ENCODE measurements around the gene CEP162.
"Not testable (repeated sequence)": the region's sequence is repeated elsewhere in the genome, so short reads cannot be mapped to it uniquely, and the experiment has no call there.

Gene CEP162

GRCh38 chr6:84133385-84133784, 94.1 kb downstream of the CEP162 start:
- not testable (repeated sequence) for H3K9me3 ChIP-seq (ENCODE audit: control insufficient read depth, low read length); H3K4me1 ChIP-seq (ENCODE audit: control insufficient read depth, insufficient read depth, low read length); H3K4me3 ChIP-seq (ENCODE audit: insufficient read depth, low read depth, low read length); H3K27ac ChIP-seq (ENCODE audit: insufficient read depth, low read depth, low read length, poor library complexity, severe bottlenecking); H3K27me3 ChIP-seq (ENCODE audit: control insufficient read depth, insufficient read depth, low read length, poor library complexity, severe bottlenecking)
- 95 to 96% methylated on average over 9 of the region's 9 CpGs for WGBS, 2 experiments
- H3K36me3 ChIP-seq (ENCODE audit: control insufficient read depth, insufficient read depth, low read length), result peaks cover 11% of the 10 kb centered on the region

- H3K27me3 ChIP-seq (ENCODE audit: control insufficient read depth, insufficient read depth, low read length, poor library complexity, severe bottlenecking), result not testable (repeated sequence)
- 90 to 97% methylated on average over 1 of the region's 1 CpG for WGBS, 2 experiments
Observed at GRCh38 chr6:84129588-84129987, 97.9 kb downstream of the CEP162 start.

DNA sequence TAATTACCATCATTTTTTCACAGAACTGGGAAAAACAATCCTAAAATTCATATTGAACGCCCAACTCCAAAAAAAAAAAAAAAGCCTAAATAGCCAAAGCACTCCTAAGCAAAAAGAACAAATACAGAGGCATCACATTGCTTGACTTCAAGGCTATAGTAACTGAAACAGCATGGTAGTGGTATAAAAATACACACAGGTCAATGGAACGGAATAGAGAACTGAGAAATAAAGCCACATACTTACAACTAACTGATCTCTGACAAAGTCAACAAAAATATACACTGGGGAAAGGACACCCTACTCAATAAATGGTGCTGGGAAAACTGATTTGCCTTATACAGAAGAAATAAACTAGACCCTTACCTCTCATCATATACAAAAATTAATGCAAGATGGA, 104.3 kb downstream of the CEP162 start:
- no peaks in the 10 kb centered on the region for H3K36me3 ChIP-seq (ENCODE audit: control insufficient read depth, insufficient read depth, low read length)
- no peaks in the 10 kb centered on the region for H3K4me1 ChIP-seq (ENCODE audit: control insufficient read depth, insufficient read depth, low read length)
- H3K27me3 ChIP-seq (ENCODE audit: control insufficient read depth, insufficient read depth, low read length, poor library complexity, severe bottlenecking), result no peaks in the 10 kb centered on the region
- H3K4me3 ChIP-seq (ENCODE audit: insufficient read depth, low read depth, low read length), result no peak overlapping the region
- no peak overlapping the region for H3K27ac ChIP-seq (ENCODE audit: insufficient read depth, low read depth, low read length, poor library complexity, severe bottlenecking)
- no peaks in the 10 kb centered on the region for H3K9me3 ChIP-seq (ENCODE audit: control insufficient read depth, low read length)
- WGBS, 2 experiments, result 80 to 97% methylated on average over 2 of the region's 2 CpGs

More at GRCh38 chr6:84129588-84129987, 97.9 kb downstream of the CEP162 start:
- not testable (repeated sequence) for H3K36me3 ChIP-seq (ENCODE audit: control insufficient read depth, insufficient read depth, low read length); H3K27ac ChIP-seq (ENCODE audit: insufficient read depth, low read depth, low read length, poor library complexity, severe bottlenecking); H3K4me3 ChIP-seq (ENCODE audit: insufficient read depth, low read depth, low read length); H3K9me3 ChIP-seq (ENCODE audit: control insufficient read depth, low read length); H3K4me1 ChIP-seq (ENCODE audit: control insufficient read depth, insufficient read depth, low read length)

- Histone ChIP-seq H3K4me1 (ENCODE audit: control insufficient read depth, insufficient read depth, low read length) (no peaks in the 10 kb centered on the region), H3K4me3 (ENCODE audit: insufficient read depth, low read depth, low read length) (no peak overlapping the region), H3K27me3 (ENCODE audit: control insufficient read depth, insufficient read depth, low read length, poor library complexity, severe bottlenecking) (no peaks in the 10 kb centered on the region), H3K27ac (ENCODE audit: insufficient read depth, low read depth, low read length, poor library complexity, severe bottlenecking) (no peak overlapping the region), H3K36me3 (ENCODE audit: control insufficient read depth, insufficient read depth, low read length) (no peaks in the 10 kb centered on the region), H3K9me3 (ENCODE audit: control insufficient read depth, low read length) (no peaks in the 10 kb centered on the region)
Observed at GRCh38 chr6:84119277-84119676, 108.2 kb downstream of the CEP162 start.

DNA sequence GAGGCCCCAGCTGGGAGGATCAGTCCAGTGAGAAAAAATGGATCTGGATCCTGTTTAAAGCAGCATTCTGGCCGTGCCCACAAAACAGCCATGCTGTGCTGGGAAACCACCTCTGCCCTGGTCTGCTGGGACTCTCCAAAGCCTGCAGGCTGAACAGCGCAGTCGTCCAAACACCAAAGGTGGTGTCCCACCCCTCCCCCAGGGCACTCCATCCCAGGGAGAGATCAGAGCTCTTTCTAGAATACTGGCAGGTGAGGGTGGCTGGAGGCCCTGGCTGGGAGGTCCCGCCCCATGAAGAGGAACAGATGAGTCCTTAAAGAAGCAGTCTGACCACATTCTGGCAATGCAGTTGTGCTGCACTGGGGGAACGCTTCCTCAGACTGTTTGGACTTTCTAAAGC, 109.3 kb downstream of the CEP162 start:
- Histone ChIP-seq H3K27me3 (ENCODE audit: control insufficient read depth, insufficient read depth, low read length, poor library complexity, severe bottlenecking) (no peaks in the 10 kb centered on the region), H3K4me1 (ENCODE audit: control insufficient read depth, insufficient read depth, low read length) (no peaks in the 10 kb centered on the region), H3K4me3 (ENCODE audit: insufficient read depth, low read depth, low read length) (no peak overlapping the region), H3K36me3 (ENCODE audit: control insufficient read depth, insufficient read depth, low read length) (no peaks in the 10 kb centered on the region), H3K27ac (ENCODE audit: insufficient read depth, low read depth, low read length, poor library complexity, severe bottlenecking) (no peak overlapping the region), H3K9me3 (ENCODE audit: control insufficient read depth, low read length) (no peaks in the 10 kb centered on the region)
- 90 to 93% methylated on average over 5 of the region's 5 CpGs for WGBS, 2 experiments

DNA sequence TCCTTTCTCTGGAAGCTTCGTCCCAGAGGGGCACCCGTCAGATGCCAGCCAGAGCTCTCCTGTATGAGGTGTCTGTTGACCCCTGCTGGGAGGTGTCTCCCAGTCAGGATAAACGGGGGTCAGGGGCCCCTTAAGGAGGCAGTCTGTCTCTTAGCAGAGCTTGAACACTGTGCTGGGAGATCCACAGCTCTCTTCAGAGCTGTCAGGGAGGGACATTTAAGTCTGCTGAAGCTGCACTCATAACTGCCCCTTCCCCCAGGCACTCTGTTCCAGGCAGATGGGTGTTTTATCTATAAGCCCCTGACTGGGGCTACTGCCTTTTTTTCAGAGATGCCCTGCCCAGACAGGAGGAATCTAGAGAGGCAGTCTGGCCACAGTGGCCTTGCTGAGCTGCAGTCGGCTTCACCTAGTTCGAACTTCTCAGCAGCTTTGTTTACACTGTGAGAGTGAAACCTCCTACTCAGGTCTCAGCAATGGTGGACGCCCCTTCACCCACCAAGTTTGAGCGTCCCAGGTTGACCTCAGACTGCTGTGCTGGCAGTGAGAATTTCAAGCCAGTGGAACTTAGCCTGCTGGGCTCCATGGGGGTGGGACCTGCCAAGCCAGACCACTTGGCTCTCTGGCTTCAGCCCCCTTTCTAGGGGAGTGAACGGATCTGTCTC, 112.4 kb downstream of the CEP162 start:
- not testable (repeated sequence) for H3K9me3 ChIP-seq (ENCODE audit: control insufficient read depth, low read length); H3K4me3 ChIP-seq (ENCODE audit: insufficient read depth, low read depth, low read length); H3K36me3 ChIP-seq (ENCODE audit: control insufficient read depth, insufficient read depth, low read length); H3K27me3 ChIP-seq (ENCODE audit: control insufficient read depth, insufficient read depth, low read length, poor library complexity, severe bottlenecking); H3K4me1 ChIP-seq (ENCODE audit: control insufficient read depth, insufficient read depth, low read length); H3K27ac ChIP-seq (ENCODE audit: insufficient read depth, low read depth, low read length, poor library complexity, severe bottlenecking)
- whole genome bisulfite sequencing, 2 experiments, result 90 to 93% methylated on average over 8 of the region's 8 CpGs

- WGBS, 2 experiments, result 100% methylated on average over 1 of the region's 1 CpG; no CpG with 5 or more reads in 1 of the 2 experiments
- not testable (repeated sequence) for H3K4me3 ChIP-seq (ENCODE audit: insufficient read depth, low read depth, low read length); H3K4me1 ChIP-seq (ENCODE audit: control insufficient read depth, insufficient read depth, low read length); H3K36me3 ChIP-seq (ENCODE audit: control insufficient read depth, insufficient read depth, low read length); H3K27ac ChIP-seq (ENCODE audit: insufficient read depth, low read depth, low read length, poor library complexity, severe bottlenecking); H3K27me3 ChIP-seq (ENCODE audit: control insufficient read depth, insufficient read depth, low read length, poor library complexity, severe bottlenecking); H3K9me3 ChIP-seq (ENCODE audit: control insufficient read depth, low read length)
Observed at GRCh38 chr6:84111351-84111750, 116.1 kb downstream of the CEP162 start.

DNA sequence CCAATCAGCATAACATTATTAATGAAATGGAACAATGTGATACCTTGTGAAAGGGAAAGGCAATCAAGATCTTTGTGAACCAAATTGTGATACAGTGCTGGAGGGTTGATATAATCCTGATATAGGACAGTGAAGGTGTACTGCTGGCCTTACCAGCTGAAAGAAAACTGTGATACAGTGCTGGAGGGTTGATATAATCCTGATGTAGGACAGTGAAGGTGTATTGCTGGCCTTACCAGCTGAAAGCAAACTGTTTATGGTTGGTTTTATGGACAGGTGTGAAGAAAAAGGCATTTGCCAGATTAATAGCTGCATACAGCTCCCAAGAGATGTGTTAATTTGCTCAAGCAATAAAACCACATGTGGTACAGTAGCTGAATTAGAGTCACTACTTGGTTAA, 119.9 kb downstream of the CEP162 start:
- Histone ChIP-seq H3K4me1 (ENCODE audit: control insufficient read depth, insufficient read depth, low read length) (no peaks in the 10 kb centered on the region), H3K4me3 (ENCODE audit: insufficient read depth, low read depth, low read length) (no peak overlapping the region), H3K27ac (ENCODE audit: insufficient read depth, low read depth, low read length, poor library complexity, severe bottlenecking) (no peak overlapping the region), H3K36me3 (ENCODE audit: control insufficient read depth, insufficient read depth, low read length) (no peaks in the 10 kb centered on the region), H3K9me3 (ENCODE audit: control insufficient read depth, low read length) (no peaks in the 10 kb centered on the region), H3K27me3 (ENCODE audit: control insufficient read depth, insufficient read depth, low read length, poor library complexity, severe bottlenecking) (no peaks in the 10 kb centered on the region)

DNA sequence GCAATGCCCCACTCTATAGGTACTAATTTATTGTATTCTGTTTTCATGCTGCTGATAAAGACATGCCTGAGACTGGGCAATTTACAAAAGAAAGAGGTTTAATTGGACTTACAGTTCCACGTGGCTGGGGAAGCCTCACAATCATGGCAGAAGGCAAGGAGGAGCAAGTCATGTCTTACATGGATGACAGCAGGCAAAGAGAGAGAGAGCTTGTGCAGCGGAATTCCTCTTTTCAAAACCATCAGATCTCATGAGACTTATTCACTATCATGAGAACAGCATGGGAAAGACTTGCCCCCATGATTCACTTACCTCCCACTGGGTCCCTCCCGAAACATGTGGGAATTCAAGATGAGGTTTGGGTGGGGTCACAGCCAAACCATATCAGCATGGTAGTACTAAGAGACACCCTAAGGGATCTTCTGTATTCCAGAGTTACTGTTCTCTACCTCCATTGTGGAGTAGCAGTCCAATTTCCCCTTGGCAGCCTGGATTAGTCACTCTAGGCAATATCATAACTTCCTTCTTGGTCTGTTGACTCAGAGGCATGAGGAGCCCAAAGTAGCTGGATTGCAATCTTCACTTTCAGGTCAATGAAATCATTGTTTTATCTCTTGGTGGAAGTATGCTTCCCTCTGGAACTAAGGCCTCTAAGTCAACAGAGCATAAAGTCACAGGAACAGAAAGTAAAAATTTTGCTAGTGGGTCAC, 122.1 kb downstream of the CEP162 start:
- H3K4me3 ChIP-seq (ENCODE audit: insufficient read depth, low read depth, low read length); H3K9me3 ChIP-seq (ENCODE audit: control insufficient read depth, low read length); H3K36me3 ChIP-seq (ENCODE audit: control insufficient read depth, insufficient read depth, low read length); H3K27ac ChIP-seq (ENCODE audit: insufficient read depth, low read depth, low read length, poor library complexity, severe bottlenecking); H3K27me3 ChIP-seq (ENCODE audit: control insufficient read depth, insufficient read depth, low read length, poor library complexity, severe bottlenecking); H3K4me1 ChIP-seq (ENCODE audit: control insufficient read depth, insufficient read depth, low read length): not testable (repeated sequence)
- 84 to 89% methylated on average over 3 of the region's 3 CpGs for WGBS, 2 experiments

- Histone ChIP-seq H3K27me3 (ENCODE audit: control insufficient read depth, insufficient read depth, low read length, poor library complexity, severe bottlenecking) (no peaks in the 10 kb centered on the region), H3K9me3 (ENCODE audit: control insufficient read depth, low read length) (no peaks in the 10 kb centered on the region), H3K27ac (ENCODE audit: insufficient read depth, low read depth, low read length, poor library complexity, severe bottlenecking) (no peak overlapping the region), H3K4me3 (ENCODE audit: insufficient read depth, low read depth, low read length) (no peak overlapping the region), H3K4me1 (ENCODE audit: control insufficient read depth, insufficient read depth, low read length) (no peaks in the 10 kb centered on the region), H3K36me3 (ENCODE audit: control insufficient read depth, insufficient read depth, low read length) (no peaks in the 10 kb centered on the region)
- 93 to 98% methylated on average over 1 of the region's 1 CpG for WGBS, 2 experiments
Observed at GRCh38 chr6:84103029-84103428, 124.4 kb downstream of the CEP162 start.
